Measurements from ENCODE around the gene PRDM2.

DNA sequence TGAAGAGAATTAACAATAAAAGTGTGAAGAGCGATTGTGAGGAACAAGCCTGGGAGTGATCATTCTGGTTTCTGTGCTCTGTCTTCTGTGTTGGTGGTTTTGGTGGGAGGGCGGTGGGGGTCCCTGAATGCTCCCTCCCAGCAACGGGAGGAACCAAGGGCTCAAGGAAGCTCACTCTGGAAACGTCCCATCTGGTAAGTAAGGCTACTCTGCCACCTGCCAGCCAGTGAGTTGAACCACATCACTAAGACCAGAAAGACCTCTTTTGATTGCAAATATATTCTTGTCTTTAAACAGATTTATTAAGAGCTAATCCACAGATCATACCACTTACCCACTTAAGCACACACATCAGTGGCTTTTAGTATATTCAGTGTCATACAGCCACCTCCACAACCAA, 125.0 kb downstream of the PRDM2 start:
- TF ChIP-seq FOXM1 (IDR thresholded peaks at IDR 0.05; ENCODE audit: borderline replicate concordance) (no peak), ARNT (IDR thresholded peaks at IDR 0.05) (no peak), ZNF384 (IDR thresholded peaks at IDR 0.05) (no peak), BHLHE40 (IDR thresholded peaks at IDR 0.05; ENCODE audit: borderline replicate concordance) (no peak), ELF4 (IDR thresholded peaks at IDR 0.05) (no peak), CTBP1 (IDR thresholded peaks at IDR 0.05; ENCODE audit: borderline replicate concordance) (no peak), SUZ12 (IDR thresholded peaks at IDR 0.05) (no peak), TARDBP (IDR thresholded peaks at IDR 0.05) (no peak), FOXA1 (IDR thresholded peaks at IDR 0.05) (no peak), HDGF (IDR thresholded peaks at IDR 0.05; ENCODE audit: borderline replicate concordance) (no peak)
